Endothelial cell of umbilical vein (primary cell): ENCODE results near the gene LRSAM1.

Source experiments
- EZH2 ChIP-seq: IDR thresholded peaks from 2 replicates; pipeline ENCODE4 v1.6.1; 2012; ENCODE audit warnings: borderline replicate concordance, low read depth, mild to moderate bottlenecking, moderate library complexity, low read length, inconsistent platforms; ENCODE audit not compliant: severe bottlenecking
- FOS ChIP-seq: IDR thresholded peaks from 2 replicates; pipeline ENCODE4 v1.6.1; 2011; ENCODE audit warnings: mild to moderate bottlenecking, low read length, moderate library complexity, borderline replicate concordance; ENCODE audit not compliant: insufficient read depth
- JUN ChIP-seq: IDR thresholded peaks from 2 replicates; pipeline ENCODE4 v1.6.1; 2011; ENCODE audit warnings: borderline replicate concordance, low read depth; ENCODE audit not compliant: insufficient read length, insufficient read depth
- MAX ChIP-seq: IDR thresholded peaks from 2 replicates; pipeline ENCODE4 v1.6.1; 2011; ENCODE audit not compliant: insufficient read depth, insufficient read length
- MYC ChIP-seq: IDR thresholded peaks from one replicate; pipeline ENCODE4 v1.6.1; 2011; ENCODE audit warnings: mild to moderate bottlenecking, low read depth, low read length
- POLR2A ChIP-seq: IDR thresholded peaks from 2 replicates; pipeline ENCODE4 v1.6.1; 2012; ENCODE audit warnings: low read depth, mild to moderate bottlenecking, control low read depth, low read length
- POLR2AphosphoS5 ChIP-seq: IDR thresholded peaks from 2 replicates; pipeline ENCODE4 v1.6.1; 2012; ENCODE audit warnings: low read depth, mild to moderate bottlenecking, control low read depth, low read length, moderate library complexity; ENCODE audit not compliant: insufficient read depth
- TF ChIP-seq, protein P1 (sequence below), 2 donors: IDR thresholded peaks; 1 replicate in 1 of 2; 2 replicates in 1 of 2; pipeline ENCODE4 v1.5.1; 2011; ENCODE audit warnings: low read length in 2 of 2, mild to moderate bottlenecking in 2 of 2, moderate library complexity in 2 of 2, control low read depth in 1 of 2, inconsistent platforms in 1 of 2, low read depth in 1 of 2; ENCODE audit not compliant: insufficient read depth in 1 of 2; ENCODE audit errors: extremely low read depth in 1 of 2

GRCh38 chr9:127447416-127448111, 3.7 kb upstream of the LRSAM1 start:
- TF ChIP-seq, protein P1, sequence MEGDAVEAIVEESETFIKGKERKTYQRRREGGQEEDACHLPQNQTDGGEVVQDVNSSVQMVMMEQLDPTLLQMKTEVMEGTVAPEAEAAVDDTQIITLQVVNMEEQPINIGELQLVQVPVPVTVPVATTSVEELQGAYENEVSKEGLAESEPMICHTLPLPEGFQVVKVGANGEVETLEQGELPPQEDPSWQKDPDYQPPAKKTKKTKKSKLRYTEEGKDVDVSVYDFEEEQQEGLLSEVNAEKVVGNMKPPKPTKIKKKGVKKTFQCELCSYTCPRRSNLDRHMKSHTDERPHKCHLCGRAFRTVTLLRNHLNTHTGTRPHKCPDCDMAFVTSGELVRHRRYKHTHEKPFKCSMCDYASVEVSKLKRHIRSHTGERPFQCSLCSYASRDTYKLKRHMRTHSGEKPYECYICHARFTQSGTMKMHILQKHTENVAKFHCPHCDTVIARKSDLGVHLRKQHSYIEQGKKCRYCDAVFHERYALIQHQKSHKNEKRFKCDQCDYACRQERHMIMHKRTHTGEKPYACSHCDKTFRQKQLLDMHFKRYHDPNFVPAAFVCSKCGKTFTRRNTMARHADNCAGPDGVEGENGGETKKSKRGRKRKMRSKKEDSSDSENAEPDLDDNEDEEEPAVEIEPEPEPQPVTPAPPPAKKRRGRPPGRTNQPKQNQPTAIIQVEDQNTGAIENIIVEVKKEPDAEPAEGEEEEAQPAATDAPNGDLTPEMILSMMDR (IDR thresholded peaks at IDR 0.05; ENCODE audit: extremely low read depth in 1 of 2, insufficient read depth in 1 of 2, low read depth in 1 of 2, low read length in 2 of 2), result no peak
- TF ChIP-seq POLR2A (no peak), POLR2AphosphoS5 (no peak), JUN (no peak), EZH2 (no peak), FOS (no peak), MYC (no peak), MAX (no peak)
